ENCODE measurements around the gene FSTL4.

FSTL4 gene

GRCh38 chr5:133423011-133423617 lies 189.2 kb downstream of the FSTL4 start:
- DNase-seq: no peak

- no peak for DNase-seq
Observed at GRCh38 chr5:133421806-133422205, 190.5 kb downstream of the FSTL4 start.

DNA sequence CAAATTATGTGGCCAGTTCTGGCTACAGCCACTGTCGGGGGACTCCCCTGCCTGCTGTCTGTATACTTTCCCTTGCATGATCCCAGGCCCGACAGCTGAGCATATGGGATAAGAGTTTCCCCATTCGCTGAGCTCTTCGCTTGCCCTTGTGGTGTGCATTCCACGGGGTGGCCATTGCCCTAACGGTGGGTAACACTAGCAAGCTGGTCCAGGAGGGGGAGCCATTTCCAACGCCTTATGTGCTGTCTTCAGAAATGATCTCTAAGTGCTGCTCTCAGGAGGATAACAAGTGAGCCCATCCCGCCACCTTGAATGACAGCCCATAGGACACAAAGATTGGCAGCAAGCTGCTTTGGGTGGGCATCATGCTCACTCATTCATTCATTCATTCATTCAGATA lies 190.9 kb downstream of the FSTL4 start:
- DNase-seq: no peak

GRCh38 chr5:133420440-133421301 lies 191.7 kb downstream of the FSTL4 start:
- no peak for DNase-seq

GRCh38 chr5:133415906-133416305 lies 196.4 kb downstream of the FSTL4 start:
- no peak for DNase-seq

DNA sequence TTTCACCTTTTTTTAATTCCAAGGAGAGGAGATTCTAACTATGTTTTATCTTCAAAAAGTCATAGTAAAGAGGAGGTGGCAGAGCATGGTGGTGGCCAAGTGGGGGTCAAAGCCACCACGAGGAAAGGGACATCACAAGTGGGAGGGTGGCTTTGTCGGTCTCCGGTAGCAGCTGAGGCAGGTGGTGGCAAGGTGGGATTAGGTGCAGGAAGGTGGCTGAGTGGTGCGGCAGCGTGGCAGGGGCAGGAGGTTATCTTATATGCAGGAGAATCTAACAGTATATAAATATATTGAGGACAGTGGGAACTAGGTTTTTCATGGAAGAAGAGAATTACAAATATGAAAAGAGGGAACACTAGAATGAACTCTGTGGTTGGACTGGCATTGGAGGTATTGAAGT lies 196.8 kb downstream of the FSTL4 start:
- DNase-seq: no peak

GRCh38 chr5:133412661-133413060 lies 199.7 kb downstream of the FSTL4 start:
- no peak for DNase-seq

DNA sequence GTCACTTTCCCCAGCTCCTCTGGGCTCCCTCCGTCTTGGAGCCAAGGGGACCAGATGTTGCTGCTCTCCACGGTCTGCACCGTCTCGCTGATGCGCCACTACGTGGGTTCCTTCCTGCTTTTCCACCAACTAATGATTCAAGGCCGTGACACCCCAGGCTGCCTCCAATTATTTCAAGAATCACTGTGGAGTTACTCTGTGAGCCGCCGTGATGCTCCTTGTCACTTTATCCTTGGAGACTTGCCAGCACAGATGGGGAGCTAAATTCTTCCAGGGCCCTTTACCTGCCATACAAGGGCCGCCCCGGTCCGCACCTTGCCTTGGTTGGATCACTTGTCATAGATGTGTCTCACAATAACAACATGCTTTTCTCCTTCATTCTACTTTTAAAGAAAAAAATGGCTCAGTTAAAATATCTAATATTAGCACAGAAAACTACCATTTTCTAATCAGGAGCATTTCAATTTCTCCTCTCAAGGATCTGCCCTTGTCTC lies 202.0 kb downstream of the FSTL4 start:
- no peak for DNase-seq

- no peak for DNase-seq
Observed at GRCh38 chr5:133409210-133409674, 203.1 kb downstream of the FSTL4 start.

GRCh38 chr5:133408322-133408721 lies 204.0 kb downstream of the FSTL4 start:
- no peak for DNase-seq

- no peak for DNase-seq
Observed at GRCh38 chr5:133406977-133407632, 205.2 kb downstream of the FSTL4 start.

GRCh38 chr5:133406208-133406976 lies 205.9 kb downstream of the FSTL4 start:
- DNase-seq: no peak

GRCh38 chr5:133405275-133406034 lies 206.9 kb downstream of the FSTL4 start:
- no peak for DNase-seq

- no peak for DNase-seq
Observed at GRCh38 chr5:133404724-133405123, 207.6 kb downstream of the FSTL4 start.

GRCh38 chr5:133403741-133404364 lies 208.5 kb downstream of the FSTL4 start:
- DNase-seq: no peak

GRCh38 chr5:133402775-133403174 lies 209.6 kb downstream of the FSTL4 start:
- DNase-seq: no peak

GRCh38 chr5:133401731-133402347 lies 210.5 kb downstream of the FSTL4 start:
- no peak for DNase-seq

- DNase-seq: no peak
Observed at GRCh38 chr5:133400831-133401351, 211.4 kb downstream of the FSTL4 start.

DNA sequence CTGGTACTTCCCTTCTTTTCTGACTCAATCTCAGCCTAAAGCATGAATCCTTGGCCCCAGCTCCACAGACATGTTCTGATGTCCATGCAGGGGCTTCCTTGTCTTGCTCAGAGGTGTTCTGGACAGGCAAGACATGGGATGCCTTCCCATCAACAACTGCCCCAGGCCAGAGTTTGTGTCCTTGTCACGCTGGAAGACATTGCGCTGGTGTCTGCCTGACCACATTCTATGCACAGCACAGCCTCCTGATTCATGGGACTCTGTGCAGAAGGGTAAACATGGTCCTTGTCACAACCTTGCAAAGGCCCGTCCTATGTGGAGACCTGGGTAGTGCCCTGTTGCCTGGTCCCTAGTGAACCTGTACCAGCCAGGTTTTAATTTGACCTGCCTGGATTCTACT lies 212.2 kb downstream of the FSTL4 start:
- no peak for DNase-seq

DNA sequence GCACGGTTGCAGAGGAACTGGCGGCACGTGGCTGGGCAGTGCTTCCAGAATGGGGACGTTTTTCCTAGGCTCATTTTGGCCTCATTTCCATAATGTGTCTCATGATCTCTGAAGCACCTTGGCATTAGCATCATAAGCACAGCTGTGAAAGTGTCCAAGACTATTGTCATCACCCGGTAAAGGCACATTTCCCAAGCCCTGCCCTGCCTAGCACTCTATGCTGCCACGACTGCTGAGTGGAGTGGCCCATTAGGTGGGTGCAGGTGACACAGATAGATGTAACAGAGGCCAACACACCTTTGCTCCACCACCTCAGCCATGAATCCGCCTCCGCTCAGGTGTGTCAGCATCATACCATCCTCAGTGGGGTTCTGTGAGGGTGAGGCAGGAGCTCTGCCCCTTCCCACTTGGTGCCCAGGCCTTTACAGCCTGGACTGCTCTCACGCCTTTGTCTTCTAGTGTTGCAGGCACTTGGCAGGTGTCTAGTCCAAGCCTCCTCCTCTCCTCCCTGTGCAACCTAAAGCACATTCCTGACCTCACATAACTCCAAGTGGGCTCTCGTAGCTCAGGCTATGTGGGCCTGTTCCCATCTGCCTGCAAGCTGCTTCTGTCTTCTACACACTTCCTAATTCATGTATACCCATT lies 213.0 kb downstream of the FSTL4 start:
- DNase-seq: no peak

Measured in CD4-positive, alpha-beta T cell treated with Interleukin-12 subunit alpha and Interleukin-12 subunit beta, for 1 hour (primary cell).